AG20443 (cell line): Measurements from ENCODE around the gene KRTAP10-3.

Experiments
- DNase-seq: peaks from one replicate; pipeline ENCODE4 v3.0.0; 2012; ENCODE audit warnings: low spot score, mixed read lengths

KRTAP10-3 gene

GRCh38 chr21:44547656-44548331 lies 10.8 kb downstream of the KRTAP10-3 start:
- DNase-seq = no peak

- DNase-seq = no peak
These were observed 14.0 kb downstream of the KRTAP10-3 start for GRCh38 chr21:44544566-44544965.

- no peak for DNase-seq
These were observed 15.9 kb downstream of the KRTAP10-3 start for GRCh38 chr21:44542716-44543115.

- DNase-seq = no peak
These were observed 17.8 kb downstream of the KRTAP10-3 start for GRCh38 chr21:44540741-44541288.

GRCh38 chr21:44539991-44540666 lies 18.5 kb downstream of the KRTAP10-3 start, which contains the start of gene KRTAP10-1:
TSS of gene KRTAP10-1 (minus strand) at chr21:44540195. CDS start at chr21:44540150, 45 bp downstream.
- DNase-seq = no peak

- no peak for DNase-seq
These were observed 19.5 kb downstream of the KRTAP10-3 start for GRCh38 chr21:44539046-44539445.

GRCh38 chr21:44537930-44538911 lies 20.4 kb downstream of the KRTAP10-3 start:
- DNase-seq = no peak

DNA sequence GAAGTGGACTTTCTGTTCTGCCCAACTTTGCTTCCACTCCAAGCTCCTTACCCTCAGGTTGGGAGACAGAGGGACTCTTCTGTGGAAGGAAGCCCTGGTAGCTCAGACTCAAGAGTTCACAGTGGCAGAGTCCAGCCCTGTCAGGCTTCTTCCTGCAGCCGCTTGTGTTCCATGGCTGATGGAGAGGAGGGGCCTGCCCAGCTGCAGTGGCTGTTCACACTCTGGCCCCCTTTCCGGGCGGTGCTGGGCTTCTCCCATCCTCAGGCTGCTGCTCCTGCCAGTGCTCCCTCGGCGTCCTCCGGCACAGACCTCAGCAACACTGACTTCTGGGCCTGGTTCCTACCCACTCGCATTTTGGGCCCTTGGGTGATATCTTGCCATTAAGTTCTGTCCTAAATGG lies 22.6 kb downstream of the KRTAP10-3 start:
- no peak for DNase-seq

DNA sequence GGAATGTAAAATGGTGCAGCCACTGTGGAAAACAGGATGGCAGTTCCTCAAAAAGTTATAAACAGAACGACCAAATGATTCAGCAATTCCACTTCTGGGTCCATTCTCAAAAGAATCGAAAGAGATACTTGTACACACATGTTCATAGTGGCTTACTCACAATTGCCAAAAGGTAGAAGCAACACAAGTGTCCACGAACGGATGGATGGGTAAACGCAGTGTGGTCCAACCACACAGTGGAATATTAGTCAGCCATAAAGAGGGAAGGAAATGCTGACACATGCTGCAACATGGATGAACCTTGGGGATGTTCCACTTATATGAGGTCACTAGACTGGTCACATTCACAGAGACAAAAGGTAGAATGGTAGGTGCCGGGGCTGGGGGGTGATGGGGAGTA lies 23.9 kb downstream of the KRTAP10-3 start:
- DNase-seq = no peak

GRCh38 chr21:44533891-44534627 lies 24.5 kb downstream of the KRTAP10-3 start:
- no peak for DNase-seq

DNA sequence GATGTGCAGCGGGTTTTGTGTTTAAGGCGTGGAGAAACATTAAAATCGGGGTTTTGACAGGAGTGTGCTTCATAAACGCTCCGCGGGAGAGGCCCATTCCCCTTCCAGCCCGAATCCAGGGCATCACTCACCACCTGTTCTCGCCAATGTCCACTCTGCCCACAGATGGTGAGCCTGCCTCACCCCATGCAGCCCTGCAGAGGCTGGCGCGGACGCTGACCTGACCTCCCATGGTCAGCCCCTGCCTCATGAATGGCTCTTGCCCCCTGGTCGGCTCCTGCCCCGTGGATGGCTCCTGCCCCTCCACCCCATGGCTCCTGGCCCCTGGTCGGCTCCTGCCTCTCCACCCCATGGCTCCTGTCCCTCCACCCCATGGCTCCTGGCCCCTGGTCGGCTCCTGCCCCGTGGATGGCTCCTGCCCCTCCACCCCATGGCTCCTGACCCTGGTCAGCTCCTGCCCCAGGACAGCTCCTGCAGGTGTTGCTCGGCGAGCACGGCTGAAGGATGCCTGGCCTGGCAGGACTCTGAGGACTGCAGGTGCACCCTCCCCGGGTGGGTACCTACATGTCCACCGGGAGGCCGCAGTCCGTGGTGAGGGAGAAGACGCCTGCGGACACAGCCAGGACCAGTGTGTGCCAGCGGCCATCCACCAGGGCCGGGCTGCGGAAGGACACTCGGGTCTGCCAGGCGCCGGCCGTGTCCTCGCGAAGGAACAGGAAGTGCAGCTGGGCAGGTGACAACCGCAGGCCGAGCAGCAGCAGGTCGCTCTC lies 25.3 kb downstream of the KRTAP10-3 start:
- no peak for DNase-seq

DNA sequence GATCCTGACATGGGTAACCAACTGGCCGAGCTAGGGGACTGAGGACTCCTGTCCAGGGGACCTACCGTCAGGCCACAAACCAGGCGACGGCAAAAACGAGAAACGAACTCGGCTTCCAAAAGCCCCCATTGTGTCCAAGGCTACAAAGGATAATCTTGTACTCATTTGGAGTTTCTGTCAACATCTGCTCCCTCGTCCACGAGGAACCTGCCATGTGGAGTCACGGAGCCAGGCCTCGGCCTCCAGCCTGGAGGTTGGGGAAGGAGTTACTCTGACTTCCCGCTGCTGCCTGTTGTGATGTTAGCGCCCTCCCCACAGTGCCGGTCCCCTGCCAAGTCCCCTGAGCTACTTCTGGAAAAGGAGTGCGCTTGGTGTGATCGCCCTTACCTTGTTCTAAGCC lies 25.9 kb downstream of the KRTAP10-3 start:
- DNase-seq = no peak

GRCh38 chr21:44531606-44532564 lies 26.7 kb downstream of the KRTAP10-3 start:
- no peak for DNase-seq

DNA sequence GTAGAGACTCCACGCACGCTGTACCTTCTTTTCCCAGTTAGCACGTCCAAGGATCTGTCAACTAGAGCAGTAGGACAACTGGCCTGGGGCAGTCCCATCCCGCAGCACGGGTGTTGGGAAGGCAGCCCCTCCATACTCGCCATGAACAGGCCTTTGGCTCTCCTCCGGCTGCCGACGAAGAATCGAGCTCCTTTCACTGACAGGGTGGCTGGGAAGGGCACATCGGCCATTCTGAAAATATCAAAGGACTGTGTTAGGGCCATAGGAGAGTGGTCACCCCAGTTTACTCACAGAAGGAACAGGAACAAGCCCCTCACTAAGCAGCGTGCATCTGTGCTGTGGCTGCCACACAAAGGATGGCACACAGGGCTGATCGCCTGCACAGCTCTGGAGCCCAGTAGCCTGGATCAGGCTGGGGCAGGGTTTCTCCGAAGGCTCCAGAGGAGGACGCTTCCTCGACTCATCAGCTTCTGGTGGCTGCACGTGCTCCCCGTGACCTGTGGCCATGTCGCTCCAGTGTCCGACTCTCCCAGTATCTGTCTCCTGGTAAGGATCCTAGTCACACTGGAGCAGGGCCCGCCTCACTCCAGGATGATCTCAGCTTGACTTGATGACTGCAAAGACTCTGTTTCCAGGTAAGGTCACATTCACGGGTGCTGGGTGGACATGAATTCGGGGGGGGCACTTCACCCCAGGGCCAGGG lies 27.5 kb downstream of the KRTAP10-3 start:
- no peak for DNase-seq

DNA sequence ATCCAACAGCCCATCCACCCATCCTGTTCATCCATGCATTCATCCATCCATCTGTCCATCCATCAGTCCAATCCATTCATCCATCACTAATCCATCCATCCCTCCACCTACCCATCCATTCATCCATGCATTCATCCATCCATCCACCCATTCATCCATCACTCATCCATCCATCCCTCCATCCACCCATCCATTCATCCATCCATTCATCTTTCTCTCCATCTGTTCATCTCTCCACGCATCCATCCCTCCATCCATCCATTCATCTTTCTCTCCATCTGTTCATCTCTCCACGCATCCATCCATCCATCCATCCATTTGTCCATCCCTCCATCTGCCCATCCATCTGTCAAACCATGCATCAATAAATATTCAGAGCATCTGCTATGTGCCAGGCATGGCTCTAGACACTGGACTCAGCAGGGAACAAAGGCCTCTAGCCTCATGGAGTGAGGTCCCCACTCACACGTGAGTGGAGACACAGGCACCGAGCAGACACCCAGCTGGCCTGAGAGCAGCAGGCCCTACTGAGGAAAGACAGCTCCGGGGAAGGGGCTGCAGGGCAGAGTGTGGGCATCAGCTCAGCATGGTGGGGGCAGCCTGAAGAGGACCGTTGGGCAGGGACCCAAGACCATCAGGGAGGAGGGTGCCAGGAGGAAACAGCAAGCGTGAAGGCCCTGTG lies 28.2 kb downstream of the KRTAP10-3 start:
- no peak for DNase-seq

DNA sequence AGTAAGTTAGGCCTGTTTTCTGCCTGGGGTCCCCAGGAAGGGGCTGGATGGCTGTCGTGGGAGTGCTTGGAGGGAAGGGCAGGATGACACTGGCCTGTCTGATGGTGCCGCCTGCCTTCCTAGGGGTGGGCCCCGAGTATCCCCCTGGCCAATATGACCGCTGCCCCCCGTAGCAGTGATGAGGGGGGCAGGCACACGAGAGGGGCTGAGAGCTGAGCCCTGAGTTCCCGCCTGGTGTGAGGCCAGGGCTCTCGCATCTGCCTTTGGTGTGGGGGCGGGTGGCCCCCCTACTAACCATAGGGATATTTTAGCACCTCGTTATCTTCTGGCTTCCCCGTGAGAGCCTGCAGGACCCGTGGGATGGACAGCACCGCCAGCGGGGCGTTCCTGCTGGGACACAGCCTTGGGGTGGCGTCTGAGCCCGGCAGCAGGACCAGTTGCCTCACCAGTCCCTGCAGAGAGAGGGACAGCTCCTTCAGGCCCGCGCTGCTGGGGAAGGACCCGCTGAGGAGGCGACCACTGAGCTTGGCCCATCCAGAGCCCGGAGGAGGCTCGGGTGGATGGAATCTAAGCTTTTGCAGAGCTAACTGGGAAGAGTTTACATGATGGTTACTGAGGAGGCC lies 29.0 kb downstream of the KRTAP10-3 start:
- DNase-seq = no peak

DNA sequence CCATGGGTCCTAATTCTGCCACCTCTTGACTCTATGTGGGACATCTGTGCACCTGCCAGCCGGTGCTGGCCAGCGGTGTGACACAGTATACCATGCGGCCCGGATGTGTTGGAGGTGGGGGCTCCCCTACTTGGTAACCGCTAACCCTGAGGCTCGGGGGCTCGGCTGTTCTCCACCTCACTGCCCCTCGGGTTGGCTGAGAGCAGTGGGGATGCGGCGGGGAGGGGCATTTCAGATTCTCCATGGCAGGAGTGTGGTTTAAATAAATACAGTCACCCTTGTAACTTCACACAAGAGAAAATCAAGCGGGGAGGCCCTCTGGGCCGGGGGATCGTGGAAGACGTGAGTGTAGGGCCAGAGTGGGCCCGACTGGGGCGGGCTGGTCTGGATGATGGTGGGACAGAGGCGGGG lies 29.6 kb downstream of the KRTAP10-3 start:
- DNase-seq = no peak

DNA sequence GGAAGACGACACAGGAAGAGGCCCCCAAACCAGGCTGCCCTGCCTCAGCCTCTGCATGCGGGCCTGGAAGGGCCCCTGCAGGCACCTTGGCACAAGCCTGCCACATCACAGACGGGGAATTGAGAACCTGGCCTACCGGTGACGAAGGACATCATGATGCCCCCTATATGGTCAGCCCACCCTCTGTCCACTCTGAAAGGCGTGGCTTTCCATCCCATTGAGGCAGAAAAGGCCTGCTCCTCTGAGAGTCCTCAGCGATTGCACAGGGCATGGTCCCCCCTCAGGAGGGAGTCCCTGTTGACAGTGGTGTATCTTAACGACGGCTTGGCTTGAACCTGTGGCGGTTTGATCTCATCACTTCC lies 30.0 kb downstream of the KRTAP10-3 start:
- DNase-seq = no peak
